Stomach (tissue), 4 donors: ENCODE measurements around the gene TUBA1A.

Experiments used
- CTCF ChIP-seq, 7 experiments: fragments of 450-650 bp in 4 of 7; fragments of 200-600 bp in 3 of 7; sonication (generic) in 3 of 7; IDR thresholded peaks; one replicate each; pipeline ENCODE4 v1.5.1; 2016 to 2019; ENCODE audit warnings: antibody characterized with exemption in 7 of 7, control low read depth in 2 of 7, mild to moderate bottlenecking in 1 of 7
- EP300 ChIP-seq: sonication (generic); formaldehyde crosslinking; IDR thresholded peaks from one replicate; pipeline ENCODE4 v1.6.1; 2017; ENCODE audit warnings: antibody characterized with exemption
- POLR2A ChIP-seq, 4 donors: fragments of 450-650 bp; IDR thresholded peaks; one replicate each; pipeline ENCODE4 v1.6.1; 2016; ENCODE audit warnings: antibody characterized with exemption in 4 of 4, control low read depth in 2 of 4, mild to moderate bottlenecking in 1 of 4, moderate library complexity in 1 of 4
- POLR2AphosphoS5 ChIP-seq, 3 donors: sonication (generic); formaldehyde crosslinking; IDR thresholded peaks; one replicate each; pipeline ENCODE4 v1.6.1; 2016; ENCODE audit warnings: antibody characterized with exemption in 3 of 3

GRCh38 chr12:49200919-49201594, 12.2 kb upstream of the TUBA1A start:
- no peak for TF ChIP-seq CTCF (IDR thresholded peaks at IDR 0.05)
- TF ChIP-seq POLR2AphosphoS5 (IDR thresholded peaks at IDR 0.05) = peak in 2 of 3 donors; percentile 29 to 47
- no peak for TF ChIP-seq POLR2A (IDR thresholded peaks at IDR 0.05)
- TF ChIP-seq EP300 = no peak
